NCI-H1048 (cell line): ENCODE results near the gene KCNIP1.
"Not testable (repeated sequence)": the region's sequence is repeated elsewhere in the genome, so short reads cannot be mapped to it uniquely, and the experiment has no call there.

ENCODE experiments used
- DNase-seq: peaks from one replicate; lab custom pipeline; 2025; lab: John Stamatoyannopoulos, UW

The KCNIP1 gene

DNA sequence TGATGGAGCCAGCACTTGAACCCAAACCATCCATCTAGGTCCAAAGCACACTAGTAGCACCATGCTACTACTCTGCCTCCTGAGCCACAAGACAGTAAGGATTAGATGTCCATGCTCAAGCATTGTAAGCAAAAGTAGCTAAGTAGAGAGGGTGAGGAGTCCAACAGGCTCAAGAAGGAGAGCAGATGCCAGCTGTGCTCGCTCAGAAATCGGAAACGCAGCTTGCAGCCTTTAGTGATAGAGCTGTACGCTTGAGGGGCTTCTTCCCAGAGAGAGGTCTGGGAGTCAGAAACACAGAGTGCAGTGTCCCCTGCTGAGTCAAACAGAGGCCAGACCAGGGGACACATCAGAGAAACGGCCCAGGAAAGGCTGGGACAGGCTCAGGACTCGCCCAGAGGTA lies 247.0 kb downstream of the KCNIP1 start:
- DNase-seq: no peak

DNA sequence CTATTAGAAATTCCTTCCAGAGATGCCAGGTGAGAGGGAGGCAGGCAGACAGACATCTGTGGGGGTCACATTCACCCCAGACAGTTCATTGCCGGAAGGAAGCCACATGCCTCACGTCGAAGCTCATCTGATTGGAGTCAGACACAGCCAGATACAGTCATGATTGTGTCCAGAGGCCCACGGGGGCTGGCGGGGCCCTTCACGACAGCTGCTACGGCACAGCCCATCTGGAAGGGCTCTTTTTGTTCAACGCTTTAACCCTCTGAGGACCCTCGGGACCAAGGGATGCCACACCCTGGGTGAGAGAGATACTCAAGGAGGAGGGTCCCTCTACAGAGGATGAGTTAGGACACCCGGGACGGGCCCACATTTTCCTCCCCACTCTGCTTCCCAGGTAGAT lies 247.8 kb downstream of the KCNIP1 start:
- no peak for DNase-seq

DNA sequence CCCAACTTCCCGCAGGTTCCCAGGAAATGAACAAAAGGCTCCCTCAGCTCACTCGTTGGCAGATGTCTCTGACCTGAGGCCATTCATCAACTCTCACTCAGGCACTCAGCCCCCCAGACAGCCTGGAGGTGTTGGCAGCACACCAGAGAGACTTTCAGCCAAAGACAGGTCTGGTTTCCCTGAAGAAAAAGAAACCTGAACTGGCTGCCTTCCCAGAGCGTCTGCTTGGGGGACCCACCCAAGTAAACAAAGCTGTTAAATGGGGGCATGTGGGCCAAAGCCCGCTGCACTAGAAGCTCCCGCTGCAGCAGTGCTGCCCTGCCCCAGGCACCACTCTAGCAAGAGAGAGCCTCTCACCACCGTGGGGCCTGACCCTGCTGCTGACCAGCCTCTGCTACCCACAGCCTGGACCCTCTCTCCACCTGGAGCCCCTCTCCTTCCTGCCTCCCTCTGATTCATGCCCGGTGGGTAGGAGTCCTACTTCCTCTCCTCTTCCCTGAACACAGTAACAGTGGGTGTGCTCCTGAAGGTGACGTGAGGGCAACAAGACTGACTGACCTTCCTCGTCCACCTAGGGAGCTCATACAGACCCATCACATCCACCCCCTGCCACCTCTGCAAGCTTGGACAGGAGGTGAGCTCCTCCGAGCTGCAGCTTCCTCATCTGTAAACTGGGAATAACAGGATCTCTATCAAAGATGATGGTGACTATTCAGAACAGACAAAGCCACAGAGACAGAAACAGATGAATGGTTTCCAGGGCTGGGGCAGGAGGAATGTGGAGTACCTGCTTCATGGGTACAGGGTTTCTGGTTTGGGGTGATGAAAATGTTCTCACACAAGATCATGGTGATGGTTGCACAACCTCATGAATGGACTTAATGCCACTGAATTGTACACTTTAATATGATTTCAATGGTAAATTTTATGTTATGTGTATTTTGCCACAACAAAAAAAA lies 248.7 kb downstream of the KCNIP1 start:
- no peak for DNase-seq

GRCh38 chr5:170753311-170753710 lies 249.5 kb downstream of the KCNIP1 start:
- no peak for DNase-seq

GRCh38 chr5:170754508-170754907 lies 250.7 kb downstream of the KCNIP1 start:
- not testable (repeated sequence) for DNase-seq

- no peak for DNase-seq
Observed at GRCh38 chr5:170755679-170756456, 252.0 kb downstream of the KCNIP1 start.

DNA sequence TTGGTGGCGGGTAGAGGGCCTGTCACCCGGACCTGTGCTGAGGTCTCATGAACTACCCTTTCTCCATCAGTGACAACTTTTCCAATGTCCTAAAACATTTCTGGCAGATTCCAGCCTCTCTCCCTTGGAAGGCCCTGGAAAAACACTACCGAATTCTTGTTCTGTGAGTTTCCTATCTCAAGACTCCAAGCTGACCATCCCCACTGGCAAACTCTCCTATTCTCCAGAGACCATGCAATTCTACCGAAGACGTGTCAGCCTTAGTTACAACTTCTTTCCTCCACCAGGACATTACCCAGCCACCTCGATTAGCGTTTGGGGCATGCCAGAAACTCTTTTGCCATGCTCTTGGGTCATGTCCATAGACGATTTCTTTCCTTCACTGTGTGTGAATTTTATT lies 252.9 kb downstream of the KCNIP1 start:
- DNase-seq: no peak

GRCh38 chr5:170757182-170757601 lies 253.4 kb downstream of the KCNIP1 start:
- no peak for DNase-seq

DNA sequence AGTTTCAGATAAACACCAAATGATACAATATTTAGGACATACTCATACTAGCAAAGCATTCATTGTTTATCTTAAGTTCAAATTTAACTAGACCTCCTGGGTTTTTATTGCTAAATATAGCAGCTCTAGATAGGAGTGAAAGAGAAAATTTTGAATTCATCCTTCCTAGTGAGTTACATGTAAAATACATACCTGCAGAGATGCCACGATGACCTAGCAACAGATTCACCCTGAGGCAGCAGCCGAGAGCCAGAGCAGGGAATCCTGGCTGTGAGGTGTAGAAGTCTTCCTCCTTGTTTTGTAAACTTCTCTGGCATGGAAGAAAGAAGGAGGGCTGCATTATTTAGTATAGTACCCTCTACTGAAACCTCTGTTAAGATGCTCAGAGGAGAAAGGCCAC lies 253.8 kb downstream of the KCNIP1 start:
- no peak for DNase-seq

DNA sequence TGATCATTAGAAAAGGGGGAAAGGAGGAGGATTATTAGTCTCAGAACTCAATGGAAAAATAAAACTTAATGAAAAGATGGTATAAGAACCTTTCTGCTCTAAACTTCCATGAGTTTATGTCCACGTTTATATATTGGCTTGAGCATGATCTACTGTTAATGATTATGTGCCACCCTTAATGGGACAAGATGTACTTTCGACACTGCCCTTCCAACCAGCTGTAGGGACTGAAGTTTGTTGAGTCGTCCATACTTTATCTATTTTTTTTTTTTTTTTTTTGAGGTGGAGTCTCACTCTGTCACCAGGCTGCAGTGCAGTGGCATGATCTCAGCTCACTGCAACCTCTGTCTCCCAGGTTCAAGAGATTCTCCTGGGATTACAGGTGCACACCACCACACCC lies 254.7 kb downstream of the KCNIP1 start:
- no peak for DNase-seq

GRCh38 chr5:170760113-170760512 lies 256.3 kb downstream of the KCNIP1 start:
- no peak for DNase-seq

- no peak for DNase-seq
Observed at GRCh38 chr5:170761048-170761707, 257.4 kb downstream of the KCNIP1 start.

DNA sequence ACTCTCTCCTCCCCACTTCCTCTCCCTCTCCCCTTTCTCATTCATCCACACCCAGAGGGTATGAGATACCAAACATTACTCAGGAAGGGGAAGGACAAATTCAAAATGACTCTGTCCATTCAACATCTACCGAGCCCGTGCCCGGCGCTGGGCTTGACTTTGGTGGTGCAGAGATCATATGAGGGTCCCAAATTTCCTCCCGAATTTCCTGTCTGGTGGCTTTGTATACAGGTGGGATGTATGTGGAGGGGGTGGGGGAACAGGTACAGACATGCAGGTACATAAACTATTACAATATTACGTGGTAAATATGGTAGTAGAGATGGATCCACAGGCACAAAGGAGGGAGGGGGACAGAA lies 257.9 kb downstream of the KCNIP1 start:
- DNase-seq: no peak

DNA sequence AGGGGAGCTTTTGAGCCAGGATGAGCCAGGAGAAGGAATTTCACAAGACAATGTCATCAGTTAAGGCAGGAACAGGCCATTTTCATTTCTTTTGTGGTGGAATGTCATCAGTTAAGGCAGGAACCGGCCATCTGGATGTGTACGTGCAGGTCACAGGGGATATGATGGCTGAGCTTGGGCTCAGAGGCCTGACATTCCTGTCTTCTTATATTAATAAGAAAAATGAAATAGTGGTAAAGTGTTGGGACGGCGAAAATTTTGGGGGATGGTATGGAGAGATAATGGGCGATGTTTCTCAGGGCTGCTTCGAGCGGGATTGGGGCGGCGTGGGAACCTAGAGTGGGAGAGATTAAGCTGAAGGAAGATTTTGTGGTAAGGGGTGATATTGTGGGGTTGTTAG lies 258.5 kb downstream of the KCNIP1 start:
- DNase-seq: not testable (repeated sequence)

DNA sequence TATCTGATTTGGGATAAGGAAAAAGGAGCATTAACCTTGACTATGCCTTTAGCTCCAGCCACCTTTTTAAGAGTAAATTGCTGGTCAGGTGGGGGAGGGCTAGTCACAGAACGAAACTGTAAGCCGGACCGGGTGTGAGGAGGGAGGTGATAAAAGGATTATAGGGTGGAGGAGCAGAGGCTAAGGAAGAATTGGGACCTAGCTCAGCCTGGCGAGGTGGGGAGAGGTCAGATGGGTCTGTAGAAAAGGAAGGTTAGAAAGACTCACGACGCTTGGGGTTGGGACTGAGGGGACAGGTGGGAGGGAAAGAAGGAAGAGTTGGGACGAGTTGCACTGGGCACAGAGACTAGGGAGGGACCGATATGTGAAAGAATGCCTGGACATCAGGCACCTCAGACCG lies 262.0 kb downstream of the KCNIP1 start:
- not testable (repeated sequence) for DNase-seq

GRCh38 chr5:170769246-170769645 lies 265.4 kb downstream of the KCNIP1 start:
- DNase-seq: no peak

DNA sequence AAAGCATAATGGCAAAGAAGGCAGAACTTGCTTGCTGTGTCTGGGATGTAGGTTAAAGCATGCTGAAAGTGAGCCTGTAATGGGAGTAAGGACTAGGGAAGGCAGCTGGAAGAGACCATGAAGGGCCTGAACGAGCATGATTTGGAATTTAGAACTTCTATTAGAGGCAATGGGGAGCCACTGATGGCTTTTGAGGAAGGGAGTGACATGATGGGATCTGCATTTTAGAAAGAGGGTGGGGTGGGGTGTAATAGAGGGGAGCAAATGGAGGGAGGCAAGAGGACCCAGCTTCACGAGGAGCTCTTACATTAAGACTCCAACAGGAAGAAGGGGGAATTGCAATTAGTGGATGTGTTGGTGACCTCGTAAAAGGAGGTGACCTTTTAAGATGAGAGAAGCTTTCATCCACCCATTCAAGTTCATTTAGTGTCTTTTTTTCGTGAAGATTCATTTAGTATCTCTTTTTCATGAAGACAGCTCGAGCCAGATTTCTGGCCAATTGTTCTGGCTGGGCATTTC lies 266.1 kb downstream of the KCNIP1 start:
- no peak for DNase-seq

DNA sequence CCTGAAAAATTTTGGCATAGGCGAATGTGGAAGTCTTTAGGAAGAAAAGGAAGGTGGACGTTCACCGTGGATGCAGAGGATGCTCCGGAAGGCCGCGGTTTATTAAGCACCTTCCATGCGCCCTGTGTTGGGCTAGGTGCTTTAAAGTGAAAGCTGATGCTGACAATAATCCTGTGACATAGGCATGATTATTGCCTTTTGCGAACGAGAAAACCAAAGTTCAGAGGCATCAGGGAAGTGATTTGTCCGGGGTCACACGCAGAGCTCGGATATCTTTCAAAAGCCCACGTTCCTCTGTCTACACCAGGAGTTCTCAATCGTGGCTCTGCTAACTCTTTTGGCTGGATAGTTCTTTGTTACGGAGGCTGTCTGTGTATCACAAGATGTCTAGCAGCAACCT lies 267.7 kb downstream of the KCNIP1 start:
- no peak for DNase-seq

DNA sequence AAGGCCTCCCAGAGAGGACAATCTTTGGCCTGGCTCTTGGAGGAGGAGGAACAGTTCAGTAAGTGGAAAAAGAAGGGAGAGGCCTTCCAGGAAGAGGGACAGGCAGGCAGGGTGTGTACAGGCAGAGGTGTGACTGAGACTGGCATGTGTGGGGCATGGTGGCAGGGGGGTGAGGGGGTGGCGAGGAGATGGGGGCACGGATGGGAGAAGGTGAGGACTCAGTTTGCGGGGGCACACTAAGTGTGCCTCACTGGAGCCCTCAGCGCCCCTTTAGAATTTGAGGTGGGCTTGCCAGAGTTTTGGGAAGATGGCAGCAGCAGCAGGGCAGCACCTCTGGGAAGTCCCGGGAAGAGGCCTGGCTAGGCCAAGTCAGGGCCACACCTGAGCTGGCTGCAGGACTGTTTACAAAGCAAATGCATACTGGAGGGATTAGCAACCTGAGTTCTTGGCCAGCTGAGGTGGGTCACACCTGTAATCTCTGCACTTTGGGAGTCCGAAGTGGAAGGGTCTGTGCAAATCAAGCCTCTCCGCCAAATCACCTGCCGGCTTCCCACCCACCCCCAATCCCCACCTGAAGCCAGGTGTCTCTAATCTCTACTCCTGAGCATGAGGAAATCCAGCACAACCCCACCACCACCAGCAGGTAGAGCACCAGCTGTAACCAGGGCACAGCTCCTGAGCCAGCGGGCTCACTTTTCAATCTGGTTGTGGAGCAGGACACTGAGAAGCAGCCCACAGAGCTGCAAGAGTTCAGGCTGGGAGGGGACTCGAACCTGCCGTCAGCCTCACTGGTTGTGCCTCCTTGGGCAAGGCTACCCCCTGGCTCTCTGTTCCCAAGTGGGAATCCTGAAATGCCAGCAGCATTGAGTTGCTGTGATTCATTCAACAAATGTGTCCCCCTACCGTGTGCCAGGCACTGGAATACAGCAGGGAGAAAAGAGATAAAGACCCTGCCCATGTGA lies 269.5 kb downstream of the KCNIP1 start:
- DNase-seq: no peak

DNA sequence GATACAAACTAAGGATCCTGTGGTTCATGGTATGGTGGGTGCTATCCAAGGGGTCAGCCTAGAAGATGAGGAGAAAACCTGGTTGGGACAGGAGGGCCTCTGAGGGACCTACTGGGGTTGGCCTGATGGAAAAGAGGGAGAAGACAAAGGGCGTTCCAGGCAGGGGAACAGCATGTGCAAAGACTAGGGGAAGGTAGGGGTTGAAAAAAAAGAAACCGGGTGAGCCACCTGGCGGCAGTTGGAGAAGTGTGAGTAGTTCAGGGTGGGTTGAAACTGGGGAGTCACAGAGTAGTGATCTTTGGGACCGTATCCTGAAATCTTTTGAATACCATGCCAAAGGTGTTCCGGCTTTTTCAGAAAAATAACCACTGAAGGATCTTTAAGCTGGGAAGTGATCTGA lies 271.0 kb downstream of the KCNIP1 start:
- DNase-seq: no peak

DNA sequence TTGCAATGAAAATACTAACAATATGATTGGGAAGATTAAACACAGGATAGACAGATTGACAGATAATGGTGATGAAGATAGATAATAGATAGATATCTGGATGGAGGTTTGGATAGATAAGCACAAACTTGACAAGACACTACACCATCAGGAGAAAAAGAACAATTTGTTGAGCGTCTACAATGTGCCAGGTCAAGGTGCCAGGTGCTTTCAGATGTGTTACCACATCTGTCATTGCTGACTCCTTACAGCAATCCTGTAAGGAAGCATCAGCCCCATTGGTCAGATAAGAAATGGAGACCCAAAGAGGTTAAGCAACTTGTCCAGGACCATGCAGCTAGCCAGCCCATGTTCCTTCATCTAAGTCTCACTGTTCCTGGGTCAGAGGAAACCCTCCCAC lies 278.1 kb downstream of the KCNIP1 start:
- no peak for DNase-seq
